ENCODE measurements around the gene INHBE. TPM values are rescaled to one million over a fixed set of nuclear protein-coding genes. Genes with fewer than 3 reads are reported as not detected.

The INHBE gene
- total and polyA plus RNA-seq, 2 of the 8 experiments (the other 6 are each of a cell fraction or from before 2014, with no cell fraction given) = 10.2 to 18.8 TPM

- Histone ChIP-seq H4K8ac (ENCODE audit: extremely low read depth, insufficient read depth, low read length) (no peak overlapping the region), H3K79me2 (ENCODE audit: control insufficient read depth in 1 of 2, insufficient read depth in 2 of 2, low read length in 2 of 2) (no peaks in the 10 kb centered on the region), H2BK12ac (ENCODE audit: low read depth, low read length) (no peak overlapping the region), H2AK5ac (ENCODE audit: low read depth, low read length) (no peak overlapping the region), H4K20me1 (replicated peaks in 1 of 2; ENCODE audit: control insufficient read depth in 1 of 2, insufficient read depth in 2 of 2, low read length in 2 of 2) (peaks cover 0 to 4% of the 10 kb centered on the region in 2 experiments), H4K91ac (replicated peaks; ENCODE audit: insufficient read length, low read length) (no peak overlapping the region), H4K5ac (ENCODE audit: insufficient read length, low read depth, low read length) (no peak overlapping the region), H3K4ac (replicated peaks; ENCODE audit: insufficient read length, low read depth, low read length) (no peak overlapping the region), H3K23ac (ENCODE audit: insufficient read length) (no peak overlapping the region), H2BK120ac (replicated peaks; ENCODE audit: low read depth, low read length) (no peak overlapping the region), H3K4me2 (ENCODE audit: insufficient read depth in 1 of 2, low read depth in 2 of 2, low read length in 2 of 2) (no peak overlapping the region), H3K4me1 (replicated peaks in 1 of 4; ENCODE audit: control insufficient read depth in 3 of 4, insufficient read depth in 4 of 4, low read length in 3 of 4) (peaks cover 0 to 25% (median 11%) of the 10 kb centered on the region in 4 experiments; a peak in 6 of 7 replicates), H3K9ac (replicated peaks in 1 of 4; ENCODE audit: extremely low read depth in 1 of 4, low read depth in 3 of 4, low read length in 3 of 4) (no peak overlapping the region), H2BK5ac (ENCODE audit: low read depth, low read length) (no peak overlapping the region), H3K56ac (replicated peaks; ENCODE audit: insufficient read length, low read depth, low read length) (no peak overlapping the region), H3K14ac (ENCODE audit: insufficient read length) (no peak overlapping the region), H3K27me3 (replicated peaks in 1 of 4; ENCODE audit: control insufficient read depth in 3 of 4, extremely low read depth in 1 of 4, insufficient read depth in 3 of 4, low read length in 3 of 4) (peaks cover 20 to 49% (median 42%) of the 10 kb centered on the region in 4 experiments), H3K27ac (ENCODE audit: low read depth, low read length) (no peak overlapping the region), H2AFZ (ENCODE audit: low read length) (no peak overlapping the region), H3K18ac (ENCODE audit: extremely low read depth, low read length) (no peak overlapping the region), H3K9me3 (ENCODE audit: insufficient read depth in 2 of 2, low read depth in 1 of 2, low read length in 1 of 2) (no peaks in the 10 kb centered on the region), H3K4me3 (ENCODE audit: extremely low read depth in 1 of 4, insufficient read depth in 2 of 4, low read depth in 3 of 4, low read length in 4 of 4) (no peak overlapping the region), H3K79me1 (ENCODE audit: low read depth, low read length) (no peaks in the 10 kb centered on the region), H3K36me3 (ENCODE audit: control insufficient read depth in 2 of 4, insufficient read depth in 4 of 4, low read length in 3 of 4) (peaks cover 0 to 7% (median 2%) of the 10 kb centered on the region in 4 experiments; a peak in 3 of 8 replicates), H2BK20ac (ENCODE audit: low read length) (no peak overlapping the region), H2BK15ac (ENCODE audit: low read length) (no peak overlapping the region), H3K23me2 (ENCODE audit: low read depth, low read length) (peaks cover 8% of the 10 kb centered on the region; the same call in 1 of the 2 replicates)
- CTCF ChIA-PET (ENCODE audit: partially characterized antibody) = interaction anchor here (0.6 to 25.1 kb wide), 9 partner anchors 13 to 265 kb away, joined by 3 to 441 read pairs (median 3); partner anchors contain the start of genes GLI1, INHBE and MARS1
- no peak for DNase-seq (ENCODE audit: low read depth in 1 of 2, low spot score in 2 of 2)
- WGBS, 2 experiments (ENCODE audit: extremely low coverage in 1 of 2, insufficient coverage in 1 of 2, insufficient read length in 1 of 2, insufficient replicate concordance in 2 of 2, low coverage in 1 of 2, low lambda C conversion rate in 2 of 2, missing lambda C conversion rate in 1 of 2) = 97% methylated on average over 5 of the region's 5 CpGs; no CpG with 5 or more reads in 1 of the 2 experiments
- no peak for FAIRE-seq
- POLR2A ChIA-PET (ENCODE audit: partially characterized antibody) = interaction anchor here (1.8 kb wide), 1 partner anchor 231 kb away, joined by 4 read pairs; no protein-coding TSS in a partner anchor
- TF ChIP-seq KDM4A (IDR thresholded peaks at IDR 0.05; ENCODE audit: low read depth, low read length, severe bottlenecking) = no peak
Measured at GRCh38 chr12:57473886-57474285, 18.8 kb downstream of the INHBE start.
